GM23338 (cell line): ENCODE measurements around the gene VSTM2L.

ENCODE experiments used
- CREB1 ChIP-seq: fragments of 250-450 bp; sonication (Bioruptor Pico); IDR thresholded peaks from 2 replicates; pipeline ENCODE4 v1.5.0; 2020; ENCODE audit warnings: low read depth, mild to moderate bottlenecking, moderate library complexity
- CTCF ChIP-seq, 2 experiments: fragments of 200-600 bp in 1 of 2; sonication (generic) in 1 of 2; conservative IDR thresholded peaks; 2 replicates each; pipeline versions ENCODE4 v1.5.1 to v1.6.1; 2016 to 2017; ENCODE audit warnings: antibody characterized with exemption in 2 of 2, low read depth in 2 of 2, mild to moderate bottlenecking in 2 of 2, moderate library complexity in 1 of 2
- EZH2 ChIP-seq: fragments of 200-600 bp; sonication (generic); IDR thresholded peaks from one replicate; pipeline ENCODE4 v1.8.0; 2017; ENCODE audit warnings: antibody characterized with exemption, mild to moderate bottlenecking, low read depth; ENCODE audit not compliant: unreplicated experiment
- EZH2phosphoT487 ChIP-seq: fragments of 200-600 bp; sonication (generic); IDR thresholded peaks from one replicate; pipeline ENCODE4 v1.8.1; 2018; ENCODE audit warnings: antibody characterized with exemption; ENCODE audit not compliant: unreplicated experiment
- JUNB ChIP-seq: IDR thresholded peaks from one replicate; pipeline ENCODE4 v1.6.1; 2016; ENCODE audit warnings: antibody characterized with exemption; ENCODE audit not compliant: unreplicated experiment
- POLR2AphosphoS5 ChIP-seq: IDR thresholded peaks from 2 replicates; pipeline ENCODE4 v1.6.1; 2016; ENCODE audit warnings: antibody characterized with exemption, low read depth
- STAT1 ChIP-seq: IDR thresholded peaks from one replicate; pipeline ENCODE4 v1.6.1; 2016; ENCODE audit warnings: antibody characterized with exemption; ENCODE audit not compliant: unreplicated experiment
- ZNF331 ChIP-seq: fragments of 250-450 bp; sonication (Bioruptor Pico); IDR thresholded peaks from 2 replicates; pipeline ENCODE4 v1.5.0; 2020; ENCODE audit warnings: low read depth, mild to moderate bottlenecking, moderate library complexity
- TF ChIP-seq, protein P1 (sequence below): IDR thresholded peaks from one replicate; pipeline ENCODE4 v1.6.1; 2018; ENCODE audit warnings: antibody characterized with exemption; ENCODE audit not compliant: unreplicated experiment
- TF ChIP-seq, protein P2 (sequence below): IDR thresholded peaks from 2 replicates; pipeline ENCODE4 v1.6.1; 2016; ENCODE audit warnings: antibody characterized with exemption

DNA sequence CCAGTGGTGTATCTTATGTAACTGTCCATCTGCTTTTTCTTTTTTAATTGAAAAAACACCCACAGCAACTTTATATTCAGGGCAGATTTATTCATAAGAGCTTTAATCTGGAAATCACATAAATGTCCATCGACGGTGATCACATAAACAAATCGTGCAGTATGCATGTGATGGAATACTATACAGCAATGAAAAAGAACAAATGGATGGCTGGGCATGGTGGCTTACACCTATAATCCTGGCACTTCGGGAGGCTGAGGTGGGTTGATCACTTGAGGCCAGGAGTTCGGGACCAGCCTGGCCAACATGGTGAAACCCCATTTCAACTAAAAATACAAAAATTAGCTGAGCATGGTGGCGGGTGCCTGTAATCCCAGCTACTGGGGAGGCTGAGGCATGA, 39.1 kb downstream of the VSTM2L start:
- TF ChIP-seq EZH2phosphoT487 (no peak), CTCF (conservative IDR thresholded peaks at IDR 0.05; ENCODE audit: low read depth in 2 of 2) (no peak), EZH2 (no peak), JUNB (no peak), POLR2AphosphoS5 (no peak), ZNF331 (no peak), CREB1 (CRISPR knock-in tag) (no peak), STAT1 (no peak)
- TF ChIP-seq, protein P1, sequence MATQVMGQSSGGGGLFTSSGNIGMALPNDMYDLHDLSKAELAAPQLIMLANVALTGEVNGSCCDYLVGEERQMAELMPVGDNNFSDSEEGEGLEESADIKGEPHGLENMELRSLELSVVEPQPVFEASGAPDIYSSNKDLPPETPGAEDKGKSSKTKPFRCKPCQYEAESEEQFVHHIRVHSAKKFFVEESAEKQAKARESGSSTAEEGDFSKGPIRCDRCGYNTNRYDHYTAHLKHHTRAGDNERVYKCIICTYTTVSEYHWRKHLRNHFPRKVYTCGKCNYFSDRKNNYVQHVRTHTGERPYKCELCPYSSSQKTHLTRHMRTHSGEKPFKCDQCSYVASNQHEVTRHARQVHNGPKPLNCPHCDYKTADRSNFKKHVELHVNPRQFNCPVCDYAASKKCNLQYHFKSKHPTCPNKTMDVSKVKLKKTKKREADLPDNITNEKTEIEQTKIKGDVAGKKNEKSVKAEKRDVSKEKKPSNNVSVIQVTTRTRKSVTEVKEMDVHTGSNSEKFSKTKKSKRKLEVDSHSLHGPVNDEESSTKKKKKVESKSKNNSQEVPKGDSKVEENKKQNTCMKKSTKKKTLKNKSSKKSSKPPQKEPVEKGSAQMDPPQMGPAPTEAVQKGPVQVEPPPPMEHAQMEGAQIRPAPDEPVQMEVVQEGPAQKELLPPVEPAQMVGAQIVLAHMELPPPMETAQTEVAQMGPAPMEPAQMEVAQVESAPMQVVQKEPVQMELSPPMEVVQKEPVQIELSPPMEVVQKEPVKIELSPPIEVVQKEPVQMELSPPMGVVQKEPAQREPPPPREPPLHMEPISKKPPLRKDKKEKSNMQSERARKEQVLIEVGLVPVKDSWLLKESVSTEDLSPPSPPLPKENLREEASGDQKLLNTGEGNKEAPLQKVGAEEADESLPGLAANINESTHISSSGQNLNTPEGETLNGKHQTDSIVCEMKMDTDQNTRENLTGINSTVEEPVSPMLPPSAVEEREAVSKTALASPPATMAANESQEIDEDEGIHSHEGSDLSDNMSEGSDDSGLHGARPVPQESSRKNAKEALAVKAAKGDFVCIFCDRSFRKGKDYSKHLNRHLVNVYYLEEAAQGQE = no peak
- TF ChIP-seq, protein P2, sequence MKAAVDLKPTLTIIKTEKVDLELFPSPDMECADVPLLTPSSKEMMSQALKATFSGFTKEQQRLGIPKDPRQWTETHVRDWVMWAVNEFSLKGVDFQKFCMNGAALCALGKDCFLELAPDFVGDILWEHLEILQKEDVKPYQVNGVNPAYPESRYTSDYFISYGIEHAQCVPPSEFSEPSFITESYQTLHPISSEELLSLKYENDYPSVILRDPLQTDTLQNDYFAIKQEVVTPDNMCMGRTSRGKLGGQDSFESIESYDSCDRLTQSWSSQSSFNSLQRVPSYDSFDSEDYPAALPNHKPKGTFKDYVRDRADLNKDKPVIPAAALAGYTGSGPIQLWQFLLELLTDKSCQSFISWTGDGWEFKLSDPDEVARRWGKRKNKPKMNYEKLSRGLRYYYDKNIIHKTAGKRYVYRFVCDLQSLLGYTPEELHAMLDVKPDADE = no peak
